CD4-positive, alpha-beta T cell (primary cell): ENCODE results near the gene CD34. TPM values are rescaled to one million over a fixed set of nuclear protein-coding genes. Genes with fewer than 3 reads are reported as not detected.

ENCODE experiments used
- ATAC-seq: fragments of 200-7000 bp; cut with Tn5 transposase; one replicate; pipeline ENCODE4 v1.10.0; 2022; ENCODE audit warnings: mild to moderate bottlenecking; ENCODE audit not compliant: poor library complexity
- CTCF ChIA-PET: fragments of 350-600 bp; sonication (Branson Sonifier 250); formaldehyde crosslinking; loops from one replicate; lab custom pipeline; 2021; ENCODE audit warnings: antibody characterized with exemption, inconsistent platforms; lab: Charles Lee
- POLR2A ChIA-PET: fragments of 350-600 bp; sonication (Branson Sonifier 250); formaldehyde crosslinking; loops from one replicate; lab custom pipeline; 2021; ENCODE audit warnings: antibody characterized with exemption, inconsistent platforms; lab: Charles Lee
- DNase-seq, 14 experiments: peaks; one replicate each; pipeline ENCODE4 v3.0.0-alpha.2; 2013 to 2020; ENCODE audit warnings: mixed read lengths in 2 of 14
- H3K27ac ChIP-seq, 2 donors: one replicate each; pipeline versions ENCODE4 v1.5.1 to v1.7.0; 2013; ENCODE audit warnings: low read length in 2 of 2, low read depth in 1 of 2, mild to moderate bottlenecking in 1 of 2
- H3K27me3 ChIP-seq, 2 experiments: 1 replicate in 1 of 2; 2 replicates in 1 of 2; pipeline versions ENCODE4 v1.6.1 to v1.7.0; 2013; ENCODE audit warnings: low read length in 2 of 2, control low read depth in 1 of 2, mild to moderate bottlenecking in 1 of 2, moderate library complexity in 1 of 2; ENCODE audit not compliant: insufficient read depth in 2 of 2, control insufficient read depth in 1 of 2
- H3K36me3 ChIP-seq: one replicate; pipeline ENCODE4 v1.6.1; 2013; ENCODE audit warnings: low read length, control low read depth; ENCODE audit not compliant: insufficient read depth
- H3K4me1 ChIP-seq: one replicate; pipeline ENCODE4 v1.6.1; 2013; ENCODE audit warnings: low read length, control low read depth; ENCODE audit not compliant: insufficient read depth
- H3K4me3 ChIP-seq: one replicate; pipeline ENCODE4 v1.5.1; 2013; ENCODE audit warnings: mild to moderate bottlenecking, low read length, moderate library complexity
- H3K9me3 ChIP-seq, 2 experiments: 1 replicate in 1 of 2; 2 replicates in 1 of 2; pipeline versions ENCODE4 v1.6.1 to v1.7.0; 2013; ENCODE audit warnings: low read length in 2 of 2, mild to moderate bottlenecking in 2 of 2, control low read depth in 1 of 2, moderate library complexity in 1 of 2; ENCODE audit not compliant: control insufficient read depth in 1 of 2, insufficient read depth in 1 of 2
- H3K27ac Mint-ChIP-seq: one replicate; pipeline ENCODE4 v1.8.0; 2020; ENCODE audit warnings: mixed read lengths
- H3K27me3 Mint-ChIP-seq: one replicate; pipeline ENCODE4 v1.8.0; 2021; ENCODE audit warnings: mixed read lengths
- H3K36me3 Mint-ChIP-seq: one replicate; pipeline ENCODE4 v1.8.0; 2021; ENCODE audit warnings: low read depth, mixed read lengths
- H3K4me1 Mint-ChIP-seq: one replicate; pipeline ENCODE4 v1.8.0; 2021; ENCODE audit warnings: low read depth, mixed read lengths
- H3K4me3 Mint-ChIP-seq: one replicate; pipeline ENCODE4 v1.8.0; 2020; ENCODE audit warnings: mild to moderate bottlenecking, mixed read lengths
- H3K9me3 Mint-ChIP-seq: one replicate; pipeline ENCODE4 v1.8.0; 2020; ENCODE audit warnings: mixed read lengths
- CTCF ChIP-seq: fragments of 200-600 bp; IDR thresholded peaks from one replicate; pipeline ENCODE4 v1.8.0; 2022; ENCODE audit warnings: antibody characterized with exemption, mild to moderate bottlenecking
- intact Hi-C, 2 experiments: fragments of 100-400 bp; cut with DNase I in 1 of 2; cut with micrococcal nuclease in 1 of 2; formaldehyde crosslinking; loops; one replicate each; pipeline versions ENCODE4 v1.15.1 to v1.9.0; 2023 to 2025; cut with DNase I, micrococcal nuclease
- total RNA-seq, 174 experiments: library from RNA in 2 of 174; stranded (reverse) in 2 of 174; gene quantifications; one replicate each; pipeline ENCODE4 v1.2.3 and lab custom pipeline; 2021 to 2026

CD34 gene
- total RNA-seq, 2 experiments from 2014 or later: not detected

- no peak overlapping the region for H3K27ac ChIP-seq
- Mint-ChIP-seq H3K9me3 (no peaks in the 10 kb centered on the region), H3K27ac (no peak overlapping the region), H3K4me3 (no peak overlapping the region), H3K27me3 (peaks cover 28% of the 10 kb centered on the region), H3K4me1 (no peaks in the 10 kb centered on the region), H3K36me3 (no peaks in the 10 kb centered on the region)
- H3K9me3 ChIP-seq: no peaks in the 10 kb centered on the region
- intact Hi-C loops: no loop called here
- no peak for TF ChIP-seq CTCF
- POLR2A ChIA-PET: no interaction called here
- ATAC-seq: no peak
- CTCF ChIA-PET: no interaction called here
- no peak for DNase-seq
- no peaks in the 10 kb centered on the region for H3K4me1 ChIP-seq
- H3K4me3 ChIP-seq: no peak overlapping the region
- peaks cover 6 to 17% of the 10 kb centered on the region in 2 experiments for H3K27me3 ChIP-seq
- H3K36me3 ChIP-seq: no peaks in the 10 kb centered on the region
Observed at GRCh38 chr1:207923561-207923960, 12.6 kb upstream of the CD34 start.

GRCh38 chr1:207923121-207923520 lies 12.2 kb upstream of the CD34 start:
- CTCF ChIA-PET: no interaction called here

GRCh38 chr1:207922554-207922953 lies 11.6 kb upstream of the CD34 start:
- CTCF ChIA-PET: interaction anchor here (1.6 kb wide), 1 partner anchor 13 kb away, joined by 3 read pairs; no protein-coding TSS in a partner anchor
- no peak overlapping the region for H3K4me3 ChIP-seq
- H3K27ac ChIP-seq: no peak overlapping the region
- peaks cover 6 to 17% of the 10 kb centered on the region in 2 experiments for H3K27me3 ChIP-seq
- ATAC-seq (no peak), DNase-seq (no peak)
- Mint-ChIP-seq H3K27me3 (peaks cover 36% of the 10 kb centered on the region), H3K4me3 (no peak overlapping the region), H3K36me3 (no peaks in the 10 kb centered on the region), H3K9me3 (no peaks in the 10 kb centered on the region), H3K4me1 (no peaks in the 10 kb centered on the region), H3K27ac (no peak overlapping the region)
- H3K36me3 ChIP-seq: no peaks in the 10 kb centered on the region
- intact Hi-C loops: no loop called here
- no peak for TF ChIP-seq CTCF
- H3K4me1 ChIP-seq: no peaks in the 10 kb centered on the region
- H3K9me3 ChIP-seq: no peaks in the 10 kb centered on the region
- POLR2A ChIA-PET: no interaction called here

More at GRCh38 chr1:207923121-207923520, 12.2 kb upstream of the CD34 start:
- DNase-seq (no peak), ATAC-seq (no peak)
- Mint-ChIP-seq H3K4me1 (no peaks in the 10 kb centered on the region), H3K9me3 (no peaks in the 10 kb centered on the region), H3K36me3 (no peaks in the 10 kb centered on the region), H3K27me3 (peaks cover 31% of the 10 kb centered on the region), H3K4me3 (no peak overlapping the region), H3K27ac (no peak overlapping the region)
- Histone ChIP-seq H3K4me3 (no peak overlapping the region), H3K27ac (no peak overlapping the region), H3K4me1 (no peaks in the 10 kb centered on the region), H3K36me3 (no peaks in the 10 kb centered on the region), H3K9me3 (no peaks in the 10 kb centered on the region), H3K27me3 (peaks cover 6 to 17% of the 10 kb centered on the region in 2 experiments)
- intact Hi-C loops: no loop called here
- POLR2A ChIA-PET: no interaction called here
- TF ChIP-seq CTCF: no peak
